ENCODE measurements around the gene KRTAP10-6.

DNA sequence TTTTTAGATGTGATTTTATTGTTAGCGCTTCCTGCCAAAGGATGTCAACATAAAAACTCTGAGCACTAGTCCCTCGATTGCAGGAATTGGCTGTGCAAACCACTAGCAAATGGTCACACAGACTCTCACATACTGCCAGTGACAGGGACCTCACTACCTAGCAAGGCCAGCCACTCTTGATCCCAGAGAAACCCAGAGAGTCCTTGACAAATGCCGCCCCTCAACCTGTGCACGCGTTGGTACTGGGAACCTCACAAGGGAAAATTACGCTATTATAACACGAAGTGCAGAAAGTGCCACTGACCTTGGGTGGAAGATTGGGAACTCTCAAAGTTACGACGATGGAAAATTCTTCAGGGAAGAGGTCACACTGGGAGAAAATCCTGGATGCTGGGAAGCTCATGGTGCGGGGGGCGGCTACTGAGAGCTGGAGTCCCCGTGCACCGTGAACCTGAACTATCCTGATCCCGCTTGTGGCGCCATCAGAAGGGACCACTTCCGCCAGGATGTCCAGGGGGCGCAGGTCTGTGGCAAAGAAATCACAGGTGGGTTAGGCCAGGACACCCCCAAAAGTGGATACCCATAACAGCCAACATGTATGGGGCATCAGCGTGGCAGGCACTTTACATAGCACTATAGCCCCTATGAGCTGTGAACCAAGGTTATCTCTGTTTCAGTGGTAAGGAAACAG is 24.7 kb downstream of the KRTAP10-6 start:
- TF ChIP-seq, protein P1, sequence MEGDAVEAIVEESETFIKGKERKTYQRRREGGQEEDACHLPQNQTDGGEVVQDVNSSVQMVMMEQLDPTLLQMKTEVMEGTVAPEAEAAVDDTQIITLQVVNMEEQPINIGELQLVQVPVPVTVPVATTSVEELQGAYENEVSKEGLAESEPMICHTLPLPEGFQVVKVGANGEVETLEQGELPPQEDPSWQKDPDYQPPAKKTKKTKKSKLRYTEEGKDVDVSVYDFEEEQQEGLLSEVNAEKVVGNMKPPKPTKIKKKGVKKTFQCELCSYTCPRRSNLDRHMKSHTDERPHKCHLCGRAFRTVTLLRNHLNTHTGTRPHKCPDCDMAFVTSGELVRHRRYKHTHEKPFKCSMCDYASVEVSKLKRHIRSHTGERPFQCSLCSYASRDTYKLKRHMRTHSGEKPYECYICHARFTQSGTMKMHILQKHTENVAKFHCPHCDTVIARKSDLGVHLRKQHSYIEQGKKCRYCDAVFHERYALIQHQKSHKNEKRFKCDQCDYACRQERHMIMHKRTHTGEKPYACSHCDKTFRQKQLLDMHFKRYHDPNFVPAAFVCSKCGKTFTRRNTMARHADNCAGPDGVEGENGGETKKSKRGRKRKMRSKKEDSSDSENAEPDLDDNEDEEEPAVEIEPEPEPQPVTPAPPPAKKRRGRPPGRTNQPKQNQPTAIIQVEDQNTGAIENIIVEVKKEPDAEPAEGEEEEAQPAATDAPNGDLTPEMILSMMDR (IDR thresholded peaks at IDR 0.05), result no peak
- TF ChIP-seq ZFX (IDR thresholded peaks at IDR 0.05; ENCODE audit: borderline replicate concordance), result no peak

All from 22Rv1 (cell line).